ENCODE results near the gene CTNNA3. TPM values are rescaled to one million over a fixed set of nuclear protein-coding genes. Genes with fewer than 3 reads are reported as not detected.

The CTNNA3 gene
- total RNA-seq, 1 experiment from 2014 or later: 0.85 TPM

- no peaks in the 10 kb centered on the region for H3K27me3 ChIP-seq (ENCODE audit: control insufficient read depth, insufficient read depth, low read length)
- H3K36me3 ChIP-seq (ENCODE audit: control insufficient read depth, insufficient read depth, low read length): no peaks in the 10 kb centered on the region
- intact Hi-C loops (cut with micrococcal nuclease; ENCODE audit: unreplicated experiment): no loop called here
- in situ Hi-C loops (cut with HindIII; ENCODE audit: low pct_unique_long_range_greater_than_20kb, low sequenced_read_pairs): no loop called here
- DNase-seq (ENCODE audit: low read depth, low spot score) (no peak), ATAC-seq (no peak)
- no peaks in the 10 kb centered on the region for H3K9me3 ChIP-seq (ENCODE audit: control insufficient read depth, insufficient read depth, low read depth, low read length)
- H3K4me3 ChIP-seq (ENCODE audit: low read depth in 2 of 2, low read length in 2 of 2): no peak overlapping the region
- no TSS peak for BruUV-seq (replicated peaks)
- POLR2A ChIA-PET: no interaction called here
- TF ChIP-seq SIN3A (IDR thresholded peaks at IDR 0.05; ENCODE audit: borderline replicate concordance, insufficient read depth, low read depth, low read length) (no peak), POLR2AphosphoS5 (IDR thresholded peaks at IDR 0.05; ENCODE audit: low read depth, low read length) (no peak), TCF7L2 (IDR thresholded peaks at IDR 0.05; ENCODE audit: low read depth, low read length) (no peak)
- CTCF ChIA-PET: no interaction called here
- no peaks in the 10 kb centered on the region for H3K4me1 ChIP-seq (ENCODE audit: control insufficient read depth, insufficient read depth, low read length)
- H3K27ac ChIP-seq (ENCODE audit: low read length): no peak overlapping the region
These were observed 1764.5 kb downstream of the CTNNA3 start for GRCh38 chr10:65931291-65932070.

- intact Hi-C loops (cut with micrococcal nuclease; ENCODE audit: unreplicated experiment) (no loop called here), in situ Hi-C loops (cut with HindIII; ENCODE audit: low pct_unique_long_range_greater_than_20kb, low sequenced_read_pairs) (no loop called here)
- TF ChIP-seq POLR2AphosphoS5 (IDR thresholded peaks at IDR 0.05; ENCODE audit: low read depth, low read length): no peak
- no peak for TF ChIP-seq TCF7L2 (IDR thresholded peaks at IDR 0.05; ENCODE audit: low read depth, low read length)
- H3K27ac ChIP-seq (ENCODE audit: low read length): no peak overlapping the region
- DNase-seq (ENCODE audit: low read depth, low spot score) (no peak), ATAC-seq (no peak)
- no peaks in the 10 kb centered on the region for H3K27me3 ChIP-seq (ENCODE audit: control insufficient read depth, insufficient read depth, low read length)
- H3K36me3 ChIP-seq (ENCODE audit: control insufficient read depth, insufficient read depth, low read length): no peaks in the 10 kb centered on the region
- no peaks in the 10 kb centered on the region for H3K4me1 ChIP-seq (ENCODE audit: control insufficient read depth, insufficient read depth, low read length)
- BruUV-seq (replicated peaks): no TSS peak
- no peak overlapping the region for H3K4me3 ChIP-seq (ENCODE audit: low read depth in 2 of 2, low read length in 2 of 2)
- POLR2A ChIA-PET: no interaction called here
- H3K9me3 ChIP-seq (ENCODE audit: control insufficient read depth, insufficient read depth, low read depth, low read length): no peaks in the 10 kb centered on the region
- CTCF ChIA-PET: no interaction called here
These were observed 1784.7 kb downstream of the CTNNA3 start for GRCh38 chr10:65911151-65911835.

- DNase-seq (ENCODE audit: low read depth, low spot score) (no peak), ATAC-seq (no peak)
- no peak for TF ChIP-seq CTCF (IDR thresholded peaks at IDR 0.05)
- no peak for TF ChIP-seq TCF7L2 (IDR thresholded peaks at IDR 0.05; ENCODE audit: low read depth, low read length)
- no peak for TF ChIP-seq SIN3A (IDR thresholded peaks at IDR 0.05; ENCODE audit: borderline replicate concordance, insufficient read depth, low read depth, low read length)
- no peak for TF ChIP-seq REST (IDR thresholded peaks at IDR 0.05; ENCODE audit: insufficient read depth in 1 of 2, low read depth in 2 of 2, low read length in 1 of 2)
- no peak for TF ChIP-seq POLR2AphosphoS5 (IDR thresholded peaks at IDR 0.05; ENCODE audit: low read depth, low read length)
- Histone ChIP-seq H3K27me3 (ENCODE audit: control insufficient read depth, insufficient read depth, low read length) (no peaks in the 10 kb centered on the region), H3K4me1 (ENCODE audit: control insufficient read depth, insufficient read depth, low read length) (no peaks in the 10 kb centered on the region), H3K9me3 (ENCODE audit: control insufficient read depth, insufficient read depth, low read depth, low read length) (no peaks in the 10 kb centered on the region), H3K4me3 (ENCODE audit: low read depth in 2 of 2, low read length in 2 of 2) (no peak overlapping the region), H3K36me3 (ENCODE audit: control insufficient read depth, insufficient read depth, low read length) (no peaks in the 10 kb centered on the region), H3K27ac (ENCODE audit: low read length) (no peak overlapping the region)
- POLR2A ChIA-PET: no interaction called here
- no TSS peak for BruUV-seq (replicated peaks)
- CTCF ChIA-PET: no interaction called here
- in situ Hi-C loops (cut with HindIII; ENCODE audit: low pct_unique_long_range_greater_than_20kb, low sequenced_read_pairs): no loop called here
- intact Hi-C loops (cut with micrococcal nuclease; ENCODE audit: unreplicated experiment): no loop called here
These were observed 1785.8 kb downstream of the CTNNA3 start for GRCh38 chr10:65910209-65910608.
